HG02571 (cell line): ENCODE data around the gene KANSL1L.
"Not testable (repeated sequence)": the region's sequence is repeated elsewhere in the genome, so short reads cannot be mapped to it uniquely, and the experiment has no call there.

Experiments
- ATAC-seq: cut with Tn5 transposase; IDR thresholded peaks from one replicate; pipeline ENCODE4 v1.9.1; 2021; ENCODE audit warnings: mild to moderate bottlenecking, moderate library complexity; ENCODE audit not compliant: unreplicated experiment

KANSL1L gene

DNA sequence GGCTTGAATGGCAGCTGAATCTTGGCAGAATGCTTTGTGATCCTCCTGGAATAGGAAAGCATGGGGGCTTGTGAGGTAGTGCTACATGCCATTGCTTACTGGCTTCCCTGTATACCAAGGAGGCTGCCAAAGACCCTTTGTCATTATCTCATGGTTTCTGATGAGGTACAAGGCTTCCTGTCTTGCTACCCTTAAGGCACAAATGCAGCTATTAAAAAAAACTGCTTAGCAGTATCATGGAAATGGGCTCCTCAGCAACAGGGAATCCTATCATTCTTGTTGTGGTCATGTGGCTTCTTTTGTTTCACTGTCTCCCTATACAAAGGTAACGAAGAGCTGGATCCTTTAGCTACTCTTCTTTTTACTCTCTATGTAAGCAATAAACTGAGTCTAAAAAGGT lies 6.6 kb upstream of the KANSL1L start:
- no peak for ATAC-seq

DNA sequence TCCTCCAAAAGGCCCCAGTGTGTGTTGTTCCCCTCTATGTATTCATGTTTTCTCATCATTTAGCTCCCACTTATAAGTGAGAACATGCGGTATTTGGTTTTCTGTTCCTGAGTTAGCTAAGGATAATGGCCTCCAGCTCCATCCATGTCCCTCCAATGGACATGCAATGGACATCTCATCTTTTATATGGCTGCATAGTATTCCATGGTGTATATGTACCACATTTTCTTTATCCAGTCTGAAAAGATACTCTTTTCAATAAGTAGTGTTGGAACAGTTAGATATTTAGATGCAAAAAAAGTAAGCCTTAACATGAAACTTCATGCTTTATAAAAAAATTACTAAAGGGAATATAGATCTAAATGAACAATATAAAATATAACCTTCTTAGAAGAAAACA lies 5.9 kb upstream of the KANSL1L start:
- not testable (repeated sequence) for ATAC-seq

DNA sequence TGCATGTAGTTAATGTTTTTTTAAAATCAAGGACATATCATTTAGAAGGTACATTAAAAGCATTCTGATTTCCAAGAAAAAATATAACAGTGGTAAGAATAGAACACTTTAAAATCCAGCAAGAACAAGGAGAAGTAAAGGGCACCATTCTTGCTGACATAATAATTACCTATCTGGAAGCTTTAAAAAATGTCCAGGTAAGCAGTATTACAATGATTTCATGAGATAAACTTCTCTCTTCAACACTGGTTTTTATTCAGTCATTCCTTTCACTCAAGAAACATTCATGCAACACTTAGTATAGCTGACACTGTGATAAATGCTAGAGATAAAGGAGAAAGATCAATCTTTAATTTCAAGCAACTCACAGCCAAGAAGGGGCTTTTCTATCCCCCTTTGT lies 2.9 kb upstream of the KANSL1L start:
- no peak for ATAC-seq

DNA sequence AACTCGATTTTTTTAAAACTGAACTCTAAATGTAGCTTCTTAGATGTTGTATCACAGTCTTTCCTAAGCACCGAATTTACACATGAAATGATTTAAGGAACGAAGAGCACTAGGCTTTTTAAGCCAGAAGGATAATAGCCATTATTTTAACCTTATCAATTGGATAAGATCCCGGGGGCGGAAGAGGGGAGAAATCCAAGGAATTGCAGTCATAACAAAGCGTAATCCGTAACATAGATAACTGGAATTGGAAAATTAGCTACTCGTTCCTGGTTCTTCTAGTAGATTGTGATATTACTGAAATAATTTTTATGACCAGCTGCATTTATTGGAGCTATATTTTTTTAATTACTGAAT lies 988 bp upstream of the KANSL1L start:
- no peak for ATAC-seq

DNA sequence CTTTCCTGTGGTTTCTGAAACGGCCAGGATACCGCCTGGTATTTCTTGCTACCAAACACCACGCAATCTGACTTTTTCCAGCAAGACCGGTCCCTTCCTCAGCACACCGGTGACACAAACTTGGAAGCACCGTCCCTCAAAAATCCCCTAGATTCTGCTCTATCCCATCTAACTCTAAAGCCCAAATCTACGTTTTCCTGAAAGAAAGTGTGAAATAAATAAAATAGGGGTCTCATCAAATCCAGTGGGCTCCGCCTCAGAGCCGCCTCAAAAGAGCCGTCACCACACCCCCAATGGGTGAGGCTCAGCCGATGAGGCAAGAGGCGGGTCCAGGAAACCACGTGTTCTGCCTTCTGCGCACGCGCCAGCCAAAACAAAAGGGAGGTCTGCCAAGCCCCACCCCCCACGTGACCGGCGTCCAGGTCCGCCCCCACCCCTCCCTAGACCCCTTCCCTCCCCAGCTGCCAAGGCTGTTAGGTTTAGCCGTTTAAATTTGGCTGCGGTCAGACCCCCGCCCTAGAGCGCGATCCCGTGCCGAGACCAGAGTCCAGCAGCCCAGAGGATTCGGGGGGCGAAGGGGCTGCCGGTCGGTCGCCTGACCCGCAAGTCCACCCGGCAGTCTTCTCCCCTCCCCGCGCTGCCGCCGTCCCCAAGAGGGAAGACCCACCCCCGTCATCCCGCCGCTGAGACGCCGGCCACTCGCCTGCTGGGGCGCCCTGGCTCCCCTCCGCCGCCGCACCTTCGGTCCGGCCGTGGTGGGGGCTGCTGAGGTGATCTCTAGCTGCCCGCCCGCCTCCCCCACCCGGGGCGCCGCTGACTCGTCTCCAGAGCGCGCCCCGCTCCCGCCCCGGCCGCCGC lies 534 bp downstream of the KANSL1L start:
- peak; percentile 71 for ATAC-seq

DNA sequence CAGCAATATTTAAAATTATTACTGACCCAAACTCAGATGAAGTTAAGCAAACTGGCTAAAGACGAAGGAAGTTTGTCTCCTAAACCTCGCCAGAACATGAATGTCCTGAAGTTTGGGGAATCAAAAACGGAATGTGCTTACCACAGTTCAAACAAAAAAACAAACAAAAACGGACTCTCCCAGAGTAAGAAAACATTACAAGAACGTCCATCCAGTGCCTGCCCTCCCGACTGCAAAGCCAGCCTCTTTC lies 1.1 kb downstream of the KANSL1L start:
- no peak for ATAC-seq

DNA sequence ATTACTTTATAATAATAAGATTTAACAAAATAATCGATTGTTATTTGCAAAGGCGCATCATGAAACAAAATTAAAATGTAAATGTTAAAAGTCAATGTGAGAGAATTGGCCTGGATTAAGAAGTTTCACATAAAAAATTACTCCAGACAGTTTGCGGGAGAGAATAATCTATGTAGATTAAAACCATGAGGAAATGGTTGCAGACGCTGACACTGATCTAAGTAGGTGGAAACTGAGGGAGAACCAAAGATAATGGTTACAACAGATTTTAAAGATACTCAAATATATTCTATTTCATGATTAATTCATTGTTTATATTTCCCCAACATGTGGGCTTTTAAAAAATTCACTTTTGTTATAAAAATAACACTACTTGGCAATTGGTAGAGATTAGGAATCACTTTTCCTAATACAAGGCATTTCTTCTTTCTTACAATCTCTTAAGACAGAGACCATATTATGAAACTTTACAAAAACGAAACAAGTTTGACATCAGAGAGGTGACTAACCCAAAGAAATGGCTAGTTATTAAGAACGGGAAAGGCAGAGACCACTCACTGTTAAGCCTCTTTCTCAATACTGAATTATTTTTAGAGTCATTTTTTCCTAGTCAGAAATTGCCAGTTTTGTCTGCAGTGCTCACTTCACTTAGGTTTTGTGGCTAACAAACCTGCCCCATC lies 1.6 kb downstream of the KANSL1L start:
- peak; percentile 23 for ATAC-seq

DNA sequence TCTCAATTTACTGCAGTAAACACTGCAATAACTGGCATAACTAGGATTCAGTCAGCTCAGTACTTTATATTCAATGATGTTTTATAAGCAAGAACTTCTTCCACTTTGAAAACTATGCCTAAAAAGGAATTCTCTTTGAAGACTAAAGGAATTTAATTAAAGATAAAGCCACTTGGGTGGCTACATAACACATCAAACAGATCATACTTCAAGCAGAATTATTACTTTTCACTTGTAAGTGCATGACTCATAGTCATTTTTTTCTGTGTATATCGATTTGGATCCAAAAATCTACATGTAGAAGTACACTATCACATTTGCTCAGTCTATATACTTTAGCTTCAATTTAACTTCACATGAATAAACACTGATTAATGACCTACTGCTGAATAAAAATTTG lies 4.0 kb downstream of the KANSL1L start:
- no peak for ATAC-seq

DNA sequence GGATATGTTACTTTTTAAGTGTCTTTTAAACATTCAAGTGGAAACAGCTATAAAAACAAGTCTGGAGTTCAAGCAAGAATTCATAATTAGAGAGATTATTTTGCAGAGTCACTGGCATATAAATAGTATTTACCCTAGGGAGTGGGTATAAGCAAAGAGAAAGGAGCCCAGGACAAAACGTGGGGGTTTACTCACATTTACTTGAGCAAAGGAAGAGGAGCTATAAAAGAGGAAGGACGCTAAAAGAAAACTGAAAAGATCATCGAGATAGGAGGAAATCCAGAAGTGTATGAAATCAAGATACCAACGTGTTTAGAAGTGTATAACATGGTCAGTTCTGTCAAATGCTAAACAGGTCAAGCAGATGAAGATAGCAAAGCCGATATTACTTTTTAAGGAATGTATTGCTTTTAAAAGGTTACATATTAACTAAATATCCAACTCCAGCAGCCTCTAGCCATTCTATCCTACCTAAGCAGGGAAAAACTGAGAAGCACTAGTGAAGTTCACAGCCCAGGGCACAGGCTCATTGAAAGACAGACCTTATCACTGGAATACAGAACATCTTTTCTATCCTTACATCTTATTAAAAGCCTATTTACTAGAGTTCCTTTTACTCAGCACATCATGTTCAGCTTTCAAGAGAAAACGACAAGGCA lies 8.6 kb downstream of the KANSL1L start:
- no peak for ATAC-seq

DNA sequence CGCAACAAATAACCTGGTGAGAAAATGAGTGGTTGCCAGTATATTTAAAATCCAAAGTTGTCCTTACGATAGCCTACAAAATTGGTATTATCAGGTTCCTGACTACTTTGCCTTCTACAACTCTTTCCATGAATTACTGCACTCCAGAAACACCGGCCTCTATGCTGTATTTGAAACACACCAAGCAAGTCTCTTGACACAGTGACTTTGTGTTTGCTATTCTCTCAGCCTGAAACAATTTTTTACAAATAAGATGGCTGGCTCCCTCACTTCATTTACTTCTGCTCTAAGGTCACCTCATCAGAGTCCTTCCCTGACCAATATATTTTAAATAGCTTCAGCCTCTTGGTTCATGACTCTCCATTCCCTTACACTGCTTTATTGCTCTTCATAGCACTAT lies 12.2 kb downstream of the KANSL1L start:
- ATAC-seq = no peak

DNA sequence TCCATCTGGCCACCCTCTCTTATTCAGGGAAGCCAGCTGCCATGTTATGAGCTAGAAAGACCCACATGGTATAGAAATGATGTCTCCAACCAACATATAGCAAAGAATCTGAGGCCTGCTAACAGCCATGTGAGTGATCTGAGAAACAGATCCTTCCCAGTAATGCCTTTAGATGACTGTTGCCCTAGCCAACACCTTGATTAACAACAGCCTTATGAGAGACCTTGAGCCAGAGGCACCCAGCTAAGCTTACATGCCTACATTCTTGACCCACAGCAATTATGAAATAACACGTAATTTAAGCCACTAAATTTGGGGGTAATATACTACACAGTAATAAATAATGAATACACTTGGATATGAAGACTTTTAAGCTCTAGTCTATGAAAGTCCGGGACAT lies 13.0 kb downstream of the KANSL1L start:
- ATAC-seq = no peak

DNA sequence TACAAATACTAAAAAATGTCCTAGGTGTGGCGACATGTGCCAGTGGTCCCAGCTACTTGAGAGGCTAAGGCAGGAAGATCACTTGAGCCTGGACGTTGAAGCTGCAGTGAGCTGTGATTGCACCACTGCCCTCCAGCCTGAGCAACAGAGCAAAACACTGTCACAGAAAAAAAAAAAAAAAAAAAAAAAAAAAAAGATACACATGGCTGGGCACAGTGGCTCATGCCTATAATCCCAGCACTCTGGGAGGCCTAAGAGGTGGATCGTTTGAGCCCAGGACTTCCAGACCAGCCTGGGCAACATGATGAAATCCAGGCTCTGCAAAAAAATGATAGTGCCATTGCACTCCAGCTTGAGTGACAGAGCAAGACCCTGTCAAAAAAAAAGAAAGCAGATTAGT lies 13.7 kb downstream of the KANSL1L start:
- ATAC-seq = no peak

DNA sequence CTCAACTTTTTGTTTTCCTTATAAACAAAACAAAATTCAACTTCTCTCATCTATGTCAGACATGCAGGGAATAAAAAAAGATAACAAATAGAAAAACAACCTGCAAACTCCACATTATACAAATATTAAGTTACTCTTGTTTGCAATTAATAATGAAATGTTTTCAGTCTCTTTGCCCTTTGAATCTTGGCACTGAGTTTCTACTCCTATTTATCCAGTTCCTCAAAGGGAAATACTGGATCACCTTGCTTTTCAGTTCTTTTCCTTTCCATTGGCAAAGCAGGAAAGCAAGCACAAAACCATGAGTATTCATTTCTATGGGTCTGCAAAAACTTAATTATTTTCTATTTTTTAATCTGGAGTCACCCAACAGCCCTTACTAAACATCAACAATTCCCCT lies 23.6 kb downstream of the KANSL1L start:
- no peak for ATAC-seq

DNA sequence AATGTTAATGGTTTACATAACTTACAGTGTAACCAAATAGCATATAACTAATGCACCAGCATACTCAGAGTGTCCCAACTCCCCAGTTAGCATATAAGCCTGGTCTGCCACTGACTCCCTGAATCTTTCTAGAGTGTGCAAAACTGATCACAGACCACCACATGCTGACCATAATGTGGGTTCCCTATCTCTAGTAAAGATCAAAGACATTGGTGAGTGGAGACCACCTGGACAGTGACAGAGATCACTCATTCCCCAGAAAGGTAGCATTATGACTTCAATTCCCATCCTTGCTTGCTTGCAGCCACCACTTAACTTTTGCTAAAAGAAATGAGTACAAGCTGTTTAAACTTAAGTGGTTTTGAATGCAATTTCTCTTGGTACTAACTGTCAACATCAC lies 39.0 kb downstream of the KANSL1L start:
- no peak for ATAC-seq

DNA sequence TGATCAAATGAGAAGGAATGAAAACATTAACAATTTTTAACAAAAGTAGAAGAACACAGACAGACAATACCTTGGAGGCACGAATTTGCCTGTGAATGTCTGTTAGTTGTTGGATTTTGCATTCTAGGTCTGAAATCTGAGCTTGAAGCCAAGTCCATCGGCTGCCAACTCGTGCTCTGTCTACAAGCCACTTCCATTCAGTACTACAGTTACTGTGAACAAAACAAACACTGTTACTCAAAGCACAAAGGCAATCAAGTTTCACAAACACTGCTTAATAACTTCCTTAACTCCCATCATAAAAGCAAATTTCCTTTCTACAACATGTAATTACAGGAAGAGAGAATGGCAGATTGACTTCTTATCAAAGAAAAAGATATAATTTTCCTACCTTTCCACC lies 42.2 kb downstream of the KANSL1L start:
- ATAC-seq = no peak

DNA sequence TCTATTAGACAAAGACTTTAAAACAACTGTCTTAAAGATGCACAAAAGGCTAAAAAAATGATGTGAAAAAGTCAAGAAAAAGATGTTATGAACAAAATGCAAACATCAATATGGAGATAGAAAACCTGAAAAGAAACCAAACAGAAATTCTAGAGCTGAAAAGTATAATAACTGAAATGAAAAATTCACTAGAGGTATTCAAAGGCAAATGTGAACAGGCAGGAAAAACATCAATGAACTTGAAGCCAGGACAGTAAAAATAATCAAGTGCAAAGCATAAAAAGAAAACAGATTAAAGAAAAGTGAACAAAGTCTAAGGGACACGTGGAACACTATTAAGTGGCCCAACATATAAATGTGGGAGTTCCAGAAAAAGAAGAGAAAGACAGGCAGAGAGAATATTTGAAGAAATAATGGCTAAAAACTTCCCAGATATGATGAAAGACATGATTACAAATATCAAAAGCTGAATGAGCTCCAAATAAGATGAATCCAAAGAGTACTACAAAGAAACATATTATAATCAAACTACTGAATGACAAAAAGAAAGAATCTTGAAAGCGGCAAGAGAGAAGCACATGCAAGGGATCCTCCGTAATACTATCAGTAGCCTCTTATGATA lies 57.5 kb downstream of the KANSL1L start:
- ATAC-seq = no peak

DNA sequence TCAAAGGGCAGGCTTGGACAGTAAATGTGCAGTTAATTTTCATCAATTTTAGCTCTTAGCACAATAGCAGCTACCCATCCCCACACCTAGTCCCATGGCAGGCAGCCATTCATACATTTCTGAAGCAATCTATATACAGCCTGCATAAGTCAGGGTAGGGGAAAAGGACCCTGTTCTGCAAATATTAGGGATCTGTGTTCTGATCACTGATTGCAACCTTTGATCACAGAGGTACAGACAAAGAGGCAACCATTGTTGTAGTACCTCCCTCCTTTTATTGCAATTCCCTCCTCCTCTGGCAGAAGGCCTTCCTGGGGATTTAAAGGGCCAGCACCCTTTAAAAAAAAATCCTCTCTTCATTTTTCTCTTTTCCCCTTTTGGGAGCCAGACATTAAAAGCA lies 58.3 kb downstream of the KANSL1L start:
- no peak for ATAC-seq

DNA sequence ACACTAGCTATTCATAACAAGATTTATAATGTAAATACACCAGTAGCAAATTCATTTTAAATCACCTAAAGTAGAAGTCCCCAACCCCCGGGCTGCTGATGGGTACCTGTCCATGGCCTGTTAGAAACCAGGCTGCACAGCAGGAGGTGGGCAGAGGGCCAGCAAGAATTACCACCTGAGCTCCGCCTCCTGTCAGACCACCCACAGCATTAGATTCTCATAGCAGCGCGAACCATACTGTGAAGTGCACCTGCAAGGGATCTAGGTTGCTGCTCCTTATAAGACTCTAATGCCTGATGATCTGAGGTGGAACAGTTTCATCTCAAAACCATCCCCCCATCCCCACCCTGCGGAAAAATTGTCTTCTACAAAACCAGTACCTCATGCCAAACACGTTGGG lies 71.3 kb downstream of the KANSL1L start:
- no peak for ATAC-seq

DNA sequence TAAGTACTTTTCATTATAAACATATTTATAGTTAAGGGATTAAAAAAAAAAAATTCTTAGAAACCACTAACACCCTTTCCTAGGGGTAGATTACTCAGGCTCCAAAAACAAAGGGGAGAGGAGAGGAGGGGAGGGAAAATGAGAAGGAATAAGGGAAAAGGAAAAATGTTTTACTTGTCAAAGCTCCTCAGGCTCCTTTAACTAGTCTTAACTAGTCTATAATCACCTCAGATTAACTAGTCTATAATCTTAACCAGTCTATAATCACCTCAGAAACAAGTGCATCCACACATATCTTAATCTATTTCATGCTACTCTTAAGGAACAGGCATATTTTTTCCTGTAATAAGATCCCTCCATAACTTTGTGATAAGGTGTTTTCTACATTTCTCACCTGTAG lies 76.4 kb downstream of the KANSL1L start:
- ATAC-seq = no peak

DNA sequence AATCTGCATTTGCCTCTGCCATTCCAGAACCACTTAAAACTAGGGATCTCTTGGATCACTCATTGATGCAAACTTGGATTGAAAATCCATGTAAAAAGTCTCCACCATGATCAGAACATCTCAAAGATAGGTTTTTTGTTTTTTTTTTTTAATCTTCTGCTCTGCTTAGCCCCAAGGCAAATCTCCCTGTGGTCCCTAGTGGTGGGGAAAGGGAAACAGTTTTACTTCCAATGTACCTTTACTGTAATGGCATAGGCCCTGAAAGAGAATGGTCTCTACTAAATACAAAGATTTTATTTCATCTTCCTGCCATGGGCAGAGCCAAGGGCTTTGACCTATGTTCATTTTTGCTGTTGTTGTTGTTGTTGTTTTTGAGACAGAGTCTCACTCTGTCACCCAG lies 78.4 kb downstream of the KANSL1L start:
- ATAC-seq = no peak

DNA sequence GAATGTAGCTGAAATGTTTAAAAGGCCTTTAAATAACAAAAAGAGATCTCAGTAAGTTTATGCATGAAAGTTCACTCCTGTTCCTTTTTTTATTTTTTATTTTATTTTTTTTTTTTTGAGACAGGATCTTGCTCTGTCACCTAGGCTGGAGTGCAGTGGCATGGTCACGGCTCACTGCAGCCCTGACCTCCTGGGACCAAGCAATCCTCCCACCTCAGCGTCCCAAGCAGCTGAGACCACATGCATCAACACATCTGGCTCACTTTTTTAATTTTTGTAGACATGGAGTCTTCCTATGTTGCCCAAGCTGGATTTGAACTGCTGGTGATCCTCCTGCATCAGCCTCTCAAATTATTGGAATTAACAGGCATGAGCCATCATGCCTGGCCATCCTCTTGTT lies 84.3 kb downstream of the KANSL1L start:
- no peak for ATAC-seq

DNA sequence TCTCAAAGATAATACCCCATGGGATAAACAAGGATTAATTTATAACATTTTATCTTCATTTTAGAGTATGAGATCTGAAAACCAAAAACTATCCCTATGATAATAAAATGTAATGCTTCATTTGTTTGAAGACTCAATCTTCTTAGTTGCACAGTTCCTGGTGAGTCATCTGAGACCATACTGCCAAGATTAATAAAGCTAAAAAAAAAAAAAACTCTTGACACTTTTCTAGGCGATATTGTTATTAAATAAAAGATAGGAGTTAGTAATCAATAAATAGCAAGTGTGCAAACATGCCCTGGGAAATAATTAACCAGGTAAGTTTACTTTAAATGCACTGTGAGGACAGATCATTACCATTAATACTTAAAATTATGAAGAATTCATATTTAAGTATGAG lies 84.9 kb downstream of the KANSL1L start:
- no peak for ATAC-seq
